ENCODE measurements around the gene RAB40B. TPM values are rescaled to one million over a fixed set of nuclear protein-coding genes. Genes with fewer than 3 reads are reported as not detected.

RAB40B gene
- total RNA-seq = 5.2 and 5.4 TPM in 2 replicates

GRCh38 chr17:82698065-82698973, at the start of gene RAB40B:
Gene RAB40B, minus strand, starts transcription at chr17:82698698. Its CDS starts 102 bp downstream, at chr17:82698596.

GRCh38 chr17:82734987-82735866, 36.7 kb upstream of the RAB40B start, which contains the start of gene FN3K:
Gene FN3K, plus strand, starts transcription at chr17:82735615. Its CDS starts 22 bp downstream, at chr17:82735637.

GRCh38 chr17:82716203-82717010, 17.9 kb upstream of the RAB40B start, which contains the start of gene FN3KRP:
Gene FN3KRP, plus strand, starts transcription at chr17:82716706. Its CDS starts 50 bp downstream, at chr17:82716756.

GRCh38 chr17:82648165-82648668, 50.3 kb downstream of the RAB40B start, which contains the start of gene WDR45B:
Gene WDR45B, minus strand, starts transcription at chr17:82648444. Its CDS starts 104 bp downstream, at chr17:82648340.

Other genes with a start within 250 kb of the RAB40B start
- gene CYBC1, start 247.9 kb downstream of the RAB40B start, total RNA-seq = 68.1 and 68.7 TPM in 2 replicates
- gene NARF, start 240.0 kb downstream of the RAB40B start, total RNA-seq = 29.4 and 40.4 TPM in 2 replicates
- gene FOXK2, start 179.0 kb downstream of the RAB40B start, total RNA-seq = 36.6 and 36.7 TPM in 2 replicates
- 53.4 and 57.0 TPM in 2 replicates for gene WDR45B, start 50.3 kb downstream of the RAB40B start, total RNA-seq
- 24.7 and 29.6 TPM in 2 replicates for gene FN3KRP, start 18.0 kb upstream of the RAB40B start, total RNA-seq
- gene FN3K, start 36.9 kb upstream of the RAB40B start, total RNA-seq = 1.3 TPM in 2 replicates
- 40.0 and 48.8 TPM in 2 replicates for gene TBCD, start 53.4 kb upstream of the RAB40B start, total RNA-seq
- not detected in 2 replicates for gene ZNF750, start 141.3 kb upstream of the RAB40B start, total RNA-seq